ENCODE measurements around the gene NTHL1. TPM values are rescaled to one million over a fixed set of nuclear protein-coding genes. Genes with fewer than 3 reads are reported as not detected.

Gene NTHL1
- total and polyA plus RNA-seq, 2 of the 8 experiments (the other 6 are each of a cell fraction or from before 2014, with no cell fraction given) = 70.9 to 150 TPM

GRCh38 chr16:2032285-2033056 is 15.2 kb downstream of the NTHL1 start (continued):
- TF ChIP-seq HDAC2 (IDR thresholded peaks at IDR 0.05; ENCODE audit: borderline replicate concordance in 1 of 2, low read depth in 2 of 2, low read length in 2 of 2) (no peak), CEBPB (IDR thresholded peaks at IDR 0.05; ENCODE audit: low read depth, low read length) (no peak), POLR2AphosphoS5 (IDR thresholded peaks at IDR 0.05; ENCODE audit: low read depth, low read length) (no peak), SP2 (IDR thresholded peaks at IDR 0.05; ENCODE audit: low read length) (no peak)

Data from H1 (cell line).